DMS114 treated with DMSO at 0.1 percent for 48 hours (cell line): Measurements from ENCODE around the gene SPATS2.

ENCODE experiments used
- DNase-seq: peaks from one replicate; lab custom pipeline; 2025; ENCODE audit not compliant: unreplicated experiment; lab: John Stamatoyannopoulos, UW

Gene SPATS2

GRCh38 chr12:49539406-49540228 lies 172.4 kb downstream of the SPATS2 start:
- DNase-seq: no peak

- no peak for DNase-seq
These were observed 173.2 kb downstream of the SPATS2 start for GRCh38 chr12:49540229-49541139.

DNA sequence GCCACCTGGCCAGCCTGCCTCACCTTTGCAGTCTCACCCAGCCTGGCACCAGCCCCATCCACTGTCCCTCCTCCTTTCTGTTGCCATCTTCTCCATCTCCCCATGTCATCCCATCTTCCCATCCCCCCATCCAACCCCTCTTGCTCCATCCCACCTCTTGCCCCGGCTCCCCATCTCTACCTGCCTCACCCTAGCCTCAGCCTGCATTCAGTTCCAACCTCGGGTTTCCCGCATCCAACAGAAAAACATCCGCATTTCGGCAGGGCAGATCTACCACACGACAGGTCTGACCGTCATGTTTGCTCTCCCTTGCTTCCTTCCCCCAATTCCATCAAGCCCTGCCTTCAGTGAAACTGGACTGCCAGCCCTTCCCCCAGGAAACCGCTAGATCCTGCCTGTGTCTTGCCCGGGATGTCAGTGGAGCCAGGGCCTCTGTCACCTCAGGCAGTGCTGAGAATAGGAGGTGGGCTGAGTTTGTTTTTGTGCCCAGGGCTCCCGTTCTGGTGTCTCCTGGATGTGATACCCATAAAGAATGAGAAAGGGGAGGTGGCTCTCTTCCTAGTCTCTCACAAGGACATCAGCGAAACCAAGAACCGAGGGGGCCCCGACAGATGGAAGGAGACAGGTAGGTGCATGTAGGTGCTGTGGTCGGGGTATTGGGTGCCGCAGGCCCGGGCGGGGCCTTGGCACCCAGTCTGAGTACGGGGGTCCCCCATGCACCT lies 174.0 kb downstream of the SPATS2 start:
- DNase-seq: no peak

GRCh38 chr12:49541911-49542505 lies 174.7 kb downstream of the SPATS2 start:
- no peak for DNase-seq

GRCh38 chr12:49542592-49543160 lies 175.4 kb downstream of the SPATS2 start:
- DNase-seq: no peak

DNA sequence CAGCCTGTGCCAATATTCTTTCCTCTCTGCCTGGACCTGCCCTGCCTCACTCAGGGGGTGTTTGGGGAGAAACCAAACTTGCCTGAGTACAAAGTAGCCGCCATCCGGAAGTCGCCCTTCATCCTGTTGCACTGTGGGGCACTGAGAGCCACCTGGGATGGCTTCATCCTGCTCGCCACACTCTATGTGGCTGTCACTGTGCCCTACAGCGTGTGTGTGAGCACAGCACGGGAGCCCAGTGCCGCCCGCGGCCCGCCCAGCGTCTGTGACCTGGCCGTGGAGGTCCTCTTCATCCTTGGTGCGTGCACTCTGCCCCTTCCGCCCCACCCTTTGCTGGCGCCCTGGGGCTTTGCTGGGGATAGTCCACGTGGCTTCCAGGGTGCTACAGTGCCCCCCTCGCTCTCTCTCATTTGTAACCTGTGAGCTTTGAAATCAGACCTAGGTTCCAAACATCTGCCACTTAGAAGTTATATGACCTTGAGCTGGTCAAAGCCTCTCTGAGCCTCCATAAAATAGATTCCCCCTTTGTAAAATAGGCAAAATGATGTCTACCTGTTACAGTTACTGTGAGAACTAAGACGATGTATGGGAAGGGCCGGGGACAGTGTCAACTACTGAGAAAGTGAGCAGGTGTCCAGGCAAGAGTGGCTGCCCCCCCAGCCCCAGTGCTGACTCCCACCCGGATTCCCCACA lies 176.1 kb downstream of the SPATS2 start:
- DNase-seq: no peak

GRCh38 chr12:49543914-49544815 lies 176.9 kb downstream of the SPATS2 start:
- no peak for DNase-seq

GRCh38 chr12:49545815-49546214 lies 178.6 kb downstream of the SPATS2 start:
- DNase-seq: no peak

GRCh38 chr12:49546481-49546880 lies 179.2 kb downstream of the SPATS2 start:
- no peak for DNase-seq

- no peak for DNase-seq
These were observed 179.9 kb downstream of the SPATS2 start for GRCh38 chr12:49547090-49547690.

- no peak for DNase-seq
These were observed 181.2 kb downstream of the SPATS2 start for GRCh38 chr12:49548481-49548821.

- no peak for DNase-seq
These were observed 181.8 kb downstream of the SPATS2 start for GRCh38 chr12:49548822-49549648.

DNA sequence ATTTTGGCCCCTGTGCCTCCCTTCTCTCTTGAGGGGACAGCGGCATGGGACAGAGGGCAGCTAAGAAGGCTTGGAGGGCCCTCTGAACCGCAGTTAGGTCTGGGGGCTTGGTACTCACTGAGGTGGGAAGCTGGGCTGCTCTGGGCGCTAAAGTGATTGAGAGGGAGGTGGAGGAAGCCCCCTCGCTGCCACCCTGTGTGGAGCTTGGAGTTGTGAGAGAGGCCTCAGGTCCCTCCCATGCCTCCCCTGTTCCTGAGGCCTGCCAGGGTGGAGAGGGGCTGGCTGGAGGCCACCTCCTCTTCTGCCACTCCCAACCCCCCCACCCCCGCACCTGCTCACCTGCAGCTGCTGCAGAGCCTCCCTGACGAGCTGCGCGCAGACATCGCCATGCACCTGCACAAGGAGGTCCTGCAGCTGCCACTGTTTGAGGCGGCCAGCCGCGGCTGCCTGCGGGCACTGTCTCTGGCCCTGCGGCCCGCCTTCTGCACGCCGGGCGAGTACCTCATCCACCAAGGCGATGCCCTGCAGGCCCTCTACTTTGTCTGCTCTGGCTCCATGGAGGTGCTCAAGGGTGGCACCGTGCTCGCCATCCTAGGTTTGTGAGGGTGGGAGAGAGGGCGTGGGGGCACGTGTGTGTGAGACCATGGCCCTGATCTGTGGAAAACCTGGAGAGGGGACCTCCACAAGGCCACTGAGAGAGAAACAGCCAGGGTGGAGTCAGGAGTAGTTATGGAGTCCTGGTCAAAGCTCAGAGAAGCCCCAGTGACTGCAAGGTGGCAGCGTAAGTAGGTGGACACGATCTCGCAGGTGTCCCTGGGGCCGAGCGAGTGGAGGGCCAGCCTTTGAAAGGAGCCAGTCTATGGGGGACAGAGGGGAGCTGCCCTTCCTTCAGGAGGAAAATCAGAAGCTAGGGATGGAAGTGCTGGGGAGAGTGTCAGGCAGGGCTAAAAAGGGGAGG lies 182.8 kb downstream of the SPATS2 start:
- no peak for DNase-seq

DNA sequence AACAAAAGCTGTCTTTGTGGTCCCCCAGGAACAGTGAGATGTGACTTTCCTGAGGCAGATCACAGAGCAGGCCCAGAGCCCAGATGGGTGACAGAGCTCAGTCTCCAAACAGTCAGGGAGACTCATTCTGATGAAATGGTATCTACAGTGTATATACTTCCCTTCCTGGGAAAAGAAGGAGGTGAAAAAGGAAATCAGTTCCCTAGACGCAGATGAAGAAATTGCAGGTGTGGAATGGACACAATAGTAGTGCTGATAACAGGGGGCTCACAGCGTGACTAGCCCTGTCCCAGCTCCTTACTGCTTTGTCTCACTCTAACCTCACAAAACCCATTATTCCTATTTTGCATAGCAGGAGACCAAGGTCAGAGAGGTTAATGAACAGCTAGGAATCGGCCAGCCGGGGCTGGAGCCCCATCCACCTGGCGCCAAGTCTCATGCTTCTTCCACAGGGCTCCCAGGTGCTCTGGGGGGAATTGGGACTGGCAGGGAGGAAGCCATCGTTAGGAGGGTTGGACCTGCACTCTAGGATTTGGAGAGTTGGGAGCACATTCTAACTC lies 183.5 kb downstream of the SPATS2 start:
- no peak for DNase-seq

- DNase-seq: no peak
These were observed 184.8 kb downstream of the SPATS2 start for GRCh38 chr12:49552014-49552413.

- DNase-seq: no peak
These were observed 185.2 kb downstream of the SPATS2 start for GRCh38 chr12:49552425-49552824.
